Uterus (tissue), 4 donors: Measurements from ENCODE around the gene MKI67. TPM values are rescaled to one million over a fixed set of nuclear protein-coding genes. Genes with fewer than 3 reads are reported as not detected.

Source experiments
- DNase-seq, 2 donors: peaks; one replicate each; pipeline ENCODE4 v3.0.0-alpha.2; 2019 to 2020
- H3K27ac ChIP-seq, 2 donors: fragments of 200-600 bp; sonication (generic); 1 replicate in 1 of 2; 2 replicates in 1 of 2; pipeline ENCODE4 v1.5.1; 2016 to 2018
- H3K27me3 ChIP-seq, 2 donors: fragments of 200-600 bp; sonication (generic); one replicate each; pipeline ENCODE4 v1.5.1; 2018 to 2019; ENCODE audit warnings: control low read depth in 1 of 2
- H3K36me3 ChIP-seq, 2 donors: fragments of 200-600 bp; sonication (generic); one replicate each; pipeline ENCODE4 v1.5.1; 2019; ENCODE audit warnings: control low read depth in 1 of 2
- H3K4me1 ChIP-seq, 2 donors: fragments of 200-600 bp; sonication (generic); one replicate each; pipeline ENCODE4 v1.5.1; 2018 to 2019; ENCODE audit warnings: control low read depth in 1 of 2
- H3K4me3 ChIP-seq, 2 donors: fragments of 200-600 bp; sonication (generic); 1 replicate in 1 of 2; 2 replicates in 1 of 2; pipeline ENCODE4 v1.5.1; 2018 to 2019; ENCODE audit warnings: mild to moderate bottlenecking in 1 of 2
- H3K9me3 ChIP-seq, 2 donors: fragments of 200-600 bp; sonication (generic); one replicate each; pipeline ENCODE4 v1.5.1; 2019; ENCODE audit warnings: control low read depth in 1 of 2
- POLR2A ChIP-seq, 2 donors: fragments of 450-650 bp; IDR thresholded peaks; one replicate each; pipeline ENCODE4 v1.6.1; 2016; ENCODE audit warnings: antibody characterized with exemption in 2 of 2, mild to moderate bottlenecking in 1 of 2, moderate library complexity in 1 of 2
- intact Hi-C: fragments of 100-400 bp; cut with DNase I; formaldehyde crosslinking; loops from one replicate; pipeline ENCODE4 v1.15.1; 2023; ENCODE audit warnings: low total_unique reads
- total RNA-seq, 4 donors: library from RNA; depleted of rRNA in 3 of 4; stranded (reverse); fragments of >200 nt in 3 of 4; gene quantifications; one replicate each; pipeline versions ENCODE4 v1.1.0 to v1.2.4, GENCODE V29; 2014 to 2023
- TF ChIP-seq, protein P1 (sequence below), 4 experiments: fragments of 200-600 bp in 2 of 4; fragments of 450-650 bp in 2 of 4; sonication (generic) in 2 of 4; IDR thresholded peaks; one replicate each; pipeline ENCODE4 v1.5.1; 2016 to 2019; ENCODE audit warnings: antibody characterized with exemption in 4 of 4, mild to moderate bottlenecking in 2 of 4, moderate library complexity in 1 of 4
- donor health status: DM: yes; HTN: yes; CAD: no.

MKI67 gene
- total RNA-seq, 4 donors from 2014 or later: under 0.01 to 16.9 (median 0.56) TPM

DNA sequence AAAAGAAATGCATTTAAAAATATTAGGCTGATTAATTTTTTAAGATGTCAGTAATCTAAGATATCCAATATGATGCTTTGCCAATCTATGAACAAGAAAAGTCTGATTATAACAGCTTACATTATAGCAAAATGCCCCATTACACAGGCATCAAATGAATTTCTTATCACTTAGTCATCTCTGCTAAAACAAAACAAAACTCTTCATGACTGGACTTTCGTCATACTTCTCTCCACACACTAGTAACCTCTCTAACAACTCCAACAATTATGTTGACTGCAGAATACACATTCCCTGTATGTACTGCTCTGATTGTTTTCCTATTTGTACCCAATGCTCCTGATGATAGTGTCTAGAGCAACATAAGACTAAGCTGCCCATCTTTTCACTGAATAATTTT lies 3.8 kb upstream of the MKI67 start:
- no peak for DNase-seq
- intact Hi-C loops: no loop called here
- H3K4me3 ChIP-seq: no peak overlapping the region
- no peak overlapping the region for H3K27ac ChIP-seq
- peaks cover 5 to 7% of the 10 kb centered on the region in 2 donors for H3K4me1 ChIP-seq
- no peaks in the 10 kb centered on the region for H3K9me3 ChIP-seq
- no peaks in the 10 kb centered on the region for H3K36me3 ChIP-seq
- H3K27me3 ChIP-seq: no peaks in the 10 kb centered on the region
- TF ChIP-seq, protein P1, sequence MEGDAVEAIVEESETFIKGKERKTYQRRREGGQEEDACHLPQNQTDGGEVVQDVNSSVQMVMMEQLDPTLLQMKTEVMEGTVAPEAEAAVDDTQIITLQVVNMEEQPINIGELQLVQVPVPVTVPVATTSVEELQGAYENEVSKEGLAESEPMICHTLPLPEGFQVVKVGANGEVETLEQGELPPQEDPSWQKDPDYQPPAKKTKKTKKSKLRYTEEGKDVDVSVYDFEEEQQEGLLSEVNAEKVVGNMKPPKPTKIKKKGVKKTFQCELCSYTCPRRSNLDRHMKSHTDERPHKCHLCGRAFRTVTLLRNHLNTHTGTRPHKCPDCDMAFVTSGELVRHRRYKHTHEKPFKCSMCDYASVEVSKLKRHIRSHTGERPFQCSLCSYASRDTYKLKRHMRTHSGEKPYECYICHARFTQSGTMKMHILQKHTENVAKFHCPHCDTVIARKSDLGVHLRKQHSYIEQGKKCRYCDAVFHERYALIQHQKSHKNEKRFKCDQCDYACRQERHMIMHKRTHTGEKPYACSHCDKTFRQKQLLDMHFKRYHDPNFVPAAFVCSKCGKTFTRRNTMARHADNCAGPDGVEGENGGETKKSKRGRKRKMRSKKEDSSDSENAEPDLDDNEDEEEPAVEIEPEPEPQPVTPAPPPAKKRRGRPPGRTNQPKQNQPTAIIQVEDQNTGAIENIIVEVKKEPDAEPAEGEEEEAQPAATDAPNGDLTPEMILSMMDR (IDR thresholded peaks at IDR 0.05): no peak
- no peak for TF ChIP-seq POLR2A (IDR thresholded peaks at IDR 0.05)

DNA sequence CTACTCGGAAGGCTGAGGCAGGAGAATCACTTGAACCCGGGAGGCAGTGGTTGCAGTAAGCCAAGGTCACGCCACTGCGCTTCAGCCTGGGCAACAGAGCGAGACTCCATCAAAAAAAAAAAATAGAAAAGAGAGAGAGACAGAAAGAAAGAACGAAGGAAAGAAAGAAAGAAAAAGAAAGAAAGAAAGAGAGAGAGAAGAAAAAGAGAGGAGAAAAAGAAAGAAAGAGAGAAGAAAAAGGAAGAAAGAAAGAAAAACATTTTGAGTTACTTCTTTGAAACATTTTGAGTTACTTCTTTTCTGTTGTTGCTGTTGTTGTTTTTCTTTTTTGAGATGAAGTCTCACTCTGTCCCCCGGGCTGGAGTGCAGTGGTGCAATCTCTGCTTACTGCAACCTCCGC lies 2.4 kb upstream of the MKI67 start:
- H3K9me3 ChIP-seq: no peaks in the 10 kb centered on the region
- intact Hi-C loops: no loop called here
- H3K27me3 ChIP-seq: no peaks in the 10 kb centered on the region

DNA sequence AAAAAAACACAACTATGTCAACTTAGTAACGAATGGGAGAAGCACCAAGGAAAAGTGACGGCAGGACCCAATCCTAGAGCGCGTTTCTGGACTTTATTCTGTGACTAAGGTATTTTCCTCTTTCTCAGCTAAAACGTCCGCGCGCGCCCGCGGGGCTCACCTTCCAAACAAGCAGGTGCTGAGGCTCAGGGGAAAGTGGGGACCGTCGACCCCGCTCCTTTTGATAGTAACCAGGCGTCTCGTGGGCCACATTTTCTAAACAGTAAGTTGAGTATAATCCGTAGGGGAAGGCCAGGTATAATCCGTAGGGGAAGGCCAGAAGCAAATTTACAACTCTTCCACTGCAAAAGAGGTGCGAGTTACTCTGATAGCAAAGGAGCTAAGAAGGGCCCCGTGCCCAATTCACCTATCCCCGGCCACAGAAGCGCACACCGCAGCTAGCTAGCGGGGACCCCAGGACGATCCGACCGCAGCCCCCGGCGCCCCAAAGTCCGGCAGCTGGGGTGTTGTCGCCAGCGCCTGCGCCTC lies 743 bp downstream of the MKI67 start:
- Histone ChIP-seq H3K27ac (no peak overlapping the region), H3K27me3 (peaks cover 0 to 12% of the 10 kb centered on the region in 2 donors), H3K9me3 (no peaks in the 10 kb centered on the region), H3K4me1 (peaks cover 6 to 7% of the 10 kb centered on the region in 2 donors), H3K4me3 (peak overlapping the region; percentile 21 to 37), H3K36me3 (no peaks in the 10 kb centered on the region)
- DNase-seq: no peak
- intact Hi-C loops: no loop called here
- TF ChIP-seq, protein P1 (IDR thresholded peaks at IDR 0.05): no peak
- no peak for TF ChIP-seq POLR2A (IDR thresholded peaks at IDR 0.05)

More for the DNA sequence above, 2.4 kb upstream of the MKI67 start:
- H3K36me3 ChIP-seq: no peaks in the 10 kb centered on the region
- H3K27ac ChIP-seq: no peak overlapping the region
- no peak for TF ChIP-seq POLR2A (IDR thresholded peaks at IDR 0.05)
- TF ChIP-seq, protein P1 (IDR thresholded peaks at IDR 0.05): no peak
- H3K4me1 ChIP-seq: peaks cover 6 to 7% of the 10 kb centered on the region in 2 donors
- no peak for DNase-seq
- H3K4me3 ChIP-seq: no peak overlapping the region

DNA sequence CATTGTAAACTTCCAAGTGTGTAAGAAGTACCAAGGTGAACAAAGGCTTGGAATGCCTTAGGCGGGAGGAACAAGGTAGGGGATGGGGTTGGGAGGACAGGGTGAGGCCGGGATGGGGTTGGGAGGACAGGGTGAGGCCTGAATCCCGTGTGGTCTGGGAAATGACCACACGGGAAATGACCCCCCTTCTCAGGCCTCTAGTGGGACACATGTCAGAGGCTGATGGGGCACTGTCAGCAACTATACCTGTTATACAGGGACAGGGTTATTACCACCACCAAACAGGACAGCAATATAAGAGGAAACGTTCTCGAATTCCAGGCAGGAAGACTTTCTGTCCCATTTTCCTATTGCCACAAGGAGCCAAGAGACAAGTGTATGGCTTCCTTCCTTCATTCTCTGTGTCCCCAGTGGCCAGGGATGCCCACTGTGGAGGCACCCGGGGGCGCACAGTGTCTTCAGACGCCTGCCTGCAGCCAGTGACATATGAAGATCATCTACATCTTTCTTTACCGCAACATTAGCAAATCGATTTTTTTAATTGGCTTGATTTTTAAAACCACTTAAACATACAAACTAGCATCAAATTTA lies 1.3 kb downstream of the MKI67 start:
- Histone ChIP-seq H3K9me3 (no peaks in the 10 kb centered on the region), H3K27me3 (peaks cover 0 to 12% of the 10 kb centered on the region in 2 donors), H3K36me3 (no peaks in the 10 kb centered on the region), H3K27ac (no peak overlapping the region), H3K4me3 (no peak overlapping the region), H3K4me1 (peaks cover 6 to 7% of the 10 kb centered on the region in 2 donors)
- TF ChIP-seq, protein P1 (IDR thresholded peaks at IDR 0.05): no peak
- no peak for TF ChIP-seq POLR2A (IDR thresholded peaks at IDR 0.05)
- no peak for DNase-seq
- intact Hi-C loops: no loop called here

DNA sequence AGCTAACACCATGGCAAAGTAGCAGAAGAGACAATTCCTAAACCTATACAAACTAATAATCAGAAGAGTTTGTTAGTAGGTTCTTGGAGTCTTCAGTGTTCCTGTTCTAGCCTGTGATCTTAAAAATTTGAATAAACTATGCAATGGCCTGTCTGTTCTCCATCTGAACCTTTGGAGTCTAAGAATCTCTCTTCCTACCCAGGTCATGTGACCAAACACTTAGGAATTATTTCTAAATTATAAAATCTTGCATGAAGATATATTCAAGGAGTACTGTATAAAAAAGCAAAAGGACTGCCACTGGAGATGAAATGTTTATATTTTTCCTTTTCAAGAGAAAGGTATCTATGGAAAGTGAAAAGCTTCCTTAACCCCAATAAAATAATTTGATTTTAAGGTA lies 2.4 kb downstream of the MKI67 start:
- H3K27ac ChIP-seq: no peak overlapping the region
- intact Hi-C loops: no loop called here
- peaks cover 0 to 12% of the 10 kb centered on the region in 2 donors for H3K27me3 ChIP-seq
- H3K4me3 ChIP-seq: no peak overlapping the region
- DNase-seq: no peak
- H3K9me3 ChIP-seq: no peaks in the 10 kb centered on the region
- peaks cover 6 to 7% of the 10 kb centered on the region in 2 donors for H3K4me1 ChIP-seq
- TF ChIP-seq, protein P1 (IDR thresholded peaks at IDR 0.05): no peak
- TF ChIP-seq POLR2A (IDR thresholded peaks at IDR 0.05): no peak
- H3K36me3 ChIP-seq: no peaks in the 10 kb centered on the region
